TTC549 (cell line): Measurements from ENCODE around the gene WNT7B.

Source experiments
- FAIRE-seq: peaks from 2 replicates; lab custom pipeline; 2012; peaks lifted over from hg19 to GRCh38; lab: Jason Lieb, UNC

Gene WNT7B

DNA sequence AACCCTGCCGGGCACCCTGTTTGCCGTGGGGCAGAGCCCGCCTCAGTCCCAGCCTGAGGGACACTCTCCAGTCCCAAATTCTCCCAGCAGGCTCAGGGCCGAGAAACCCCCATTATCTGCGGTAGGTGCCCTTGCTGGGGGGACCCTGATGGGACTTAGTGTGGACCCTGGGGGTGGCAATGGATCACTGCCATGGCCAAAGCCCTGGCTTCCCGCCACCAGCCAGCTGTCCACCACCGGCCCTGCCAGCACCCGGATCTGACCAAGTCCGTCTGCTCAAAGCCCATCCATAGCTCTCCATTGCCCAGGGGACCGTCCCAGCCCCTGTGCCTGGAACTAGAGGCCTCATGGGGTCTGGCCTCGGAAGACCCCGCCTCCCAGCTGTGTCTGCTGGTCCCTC, 24.4 kb downstream of the WNT7B start:
- no peak for FAIRE-seq

DNA sequence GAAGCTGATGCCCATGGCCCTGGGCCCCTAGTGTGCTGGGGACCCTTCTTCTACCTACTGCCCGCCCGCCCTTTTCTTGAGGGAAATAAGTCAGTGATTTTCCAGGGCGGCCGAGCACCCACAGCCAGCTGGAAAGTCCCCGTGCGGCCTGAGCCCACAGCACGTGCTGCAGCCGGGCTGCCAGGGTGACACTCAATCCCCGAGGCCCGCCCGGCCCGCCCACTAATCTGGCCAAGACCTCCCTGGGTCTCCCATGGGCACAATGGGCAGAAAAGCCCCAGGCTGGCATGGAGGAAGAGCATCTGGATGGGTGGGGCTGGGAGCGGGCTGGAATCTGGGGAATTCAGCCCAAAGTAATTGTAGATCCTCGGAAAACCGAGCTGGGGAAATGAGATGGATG, 24.8 kb downstream of the WNT7B start:
- FAIRE-seq: no peak

DNA sequence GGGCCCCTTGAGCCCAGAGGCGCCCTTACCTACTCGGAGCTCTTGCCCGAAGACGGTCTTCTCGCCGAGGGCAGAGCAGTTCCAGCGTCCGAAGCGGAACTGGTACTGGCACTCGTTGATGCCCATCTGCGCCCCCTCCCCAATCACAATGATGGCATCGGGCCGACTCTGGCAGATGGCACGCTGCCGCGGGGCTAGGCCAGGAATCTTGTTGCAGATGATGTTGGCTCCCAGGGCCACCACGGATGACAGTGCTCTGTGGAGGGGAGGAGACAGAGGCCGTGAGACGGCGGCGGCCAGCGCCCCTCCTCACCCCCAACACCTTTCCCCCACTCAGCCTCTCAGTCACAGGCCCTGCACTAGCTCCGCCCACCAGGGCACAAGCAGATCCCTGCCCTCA, 27.1 kb downstream of the WNT7B start:
- FAIRE-seq: no peak

DNA sequence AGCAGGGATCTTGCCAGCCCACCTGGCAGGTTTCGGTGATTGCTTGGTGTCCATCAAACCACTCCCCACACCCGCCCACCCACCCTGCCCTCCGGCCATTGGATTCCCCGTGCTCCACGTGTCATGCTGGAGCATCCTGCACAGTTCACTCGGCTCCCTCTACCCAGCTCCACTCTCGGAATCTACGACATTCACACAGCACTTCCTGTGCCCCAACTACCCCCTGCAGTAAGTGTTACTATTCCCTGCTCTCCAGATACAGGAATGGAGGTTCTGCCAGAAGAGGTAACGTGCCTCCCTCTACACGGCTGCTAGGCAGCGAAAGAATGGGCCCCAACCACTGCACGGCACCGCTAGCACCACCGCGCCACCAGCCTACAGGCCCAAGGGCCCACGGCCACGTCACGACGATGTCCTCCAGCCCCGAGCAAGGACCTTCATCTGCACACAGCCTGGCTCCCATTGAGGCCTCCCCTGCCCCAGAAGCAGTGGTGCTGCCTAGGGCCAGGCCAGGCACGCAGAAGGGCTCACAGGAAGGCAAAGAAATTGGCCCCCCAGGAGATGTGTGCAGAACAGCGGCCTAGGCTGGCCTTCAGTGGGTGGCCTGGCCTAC, 27.6 kb downstream of the WNT7B start:
- FAIRE-seq: no peak

DNA sequence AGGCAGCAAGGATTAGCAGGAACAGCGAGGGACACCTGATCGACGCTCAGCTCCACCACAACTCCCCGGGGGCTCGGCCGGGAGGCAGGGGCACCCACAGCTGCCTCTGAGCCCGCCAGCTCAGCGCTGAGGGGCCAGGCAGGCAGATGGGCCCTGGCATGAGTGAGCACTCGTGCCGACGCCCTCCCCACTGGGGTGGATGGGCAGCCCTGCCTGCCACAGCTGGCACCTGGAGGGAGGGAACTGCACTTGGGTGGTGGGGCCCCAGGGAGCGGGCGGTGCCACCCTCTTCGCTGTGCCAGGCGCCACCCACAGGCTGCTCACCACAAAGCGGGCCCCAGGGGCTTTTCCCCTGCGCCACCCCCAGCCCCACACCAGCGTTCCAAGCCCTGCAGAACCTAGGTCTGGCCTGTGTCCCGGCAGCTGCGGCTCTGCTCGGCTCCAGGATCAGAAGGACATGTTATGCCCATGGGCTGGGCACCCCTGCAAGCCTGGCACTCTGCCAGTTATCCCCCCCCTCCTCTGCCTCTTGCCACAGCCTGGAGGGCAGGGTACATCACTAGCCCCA, 28.8 kb downstream of the WNT7B start:
- no peak for FAIRE-seq

DNA sequence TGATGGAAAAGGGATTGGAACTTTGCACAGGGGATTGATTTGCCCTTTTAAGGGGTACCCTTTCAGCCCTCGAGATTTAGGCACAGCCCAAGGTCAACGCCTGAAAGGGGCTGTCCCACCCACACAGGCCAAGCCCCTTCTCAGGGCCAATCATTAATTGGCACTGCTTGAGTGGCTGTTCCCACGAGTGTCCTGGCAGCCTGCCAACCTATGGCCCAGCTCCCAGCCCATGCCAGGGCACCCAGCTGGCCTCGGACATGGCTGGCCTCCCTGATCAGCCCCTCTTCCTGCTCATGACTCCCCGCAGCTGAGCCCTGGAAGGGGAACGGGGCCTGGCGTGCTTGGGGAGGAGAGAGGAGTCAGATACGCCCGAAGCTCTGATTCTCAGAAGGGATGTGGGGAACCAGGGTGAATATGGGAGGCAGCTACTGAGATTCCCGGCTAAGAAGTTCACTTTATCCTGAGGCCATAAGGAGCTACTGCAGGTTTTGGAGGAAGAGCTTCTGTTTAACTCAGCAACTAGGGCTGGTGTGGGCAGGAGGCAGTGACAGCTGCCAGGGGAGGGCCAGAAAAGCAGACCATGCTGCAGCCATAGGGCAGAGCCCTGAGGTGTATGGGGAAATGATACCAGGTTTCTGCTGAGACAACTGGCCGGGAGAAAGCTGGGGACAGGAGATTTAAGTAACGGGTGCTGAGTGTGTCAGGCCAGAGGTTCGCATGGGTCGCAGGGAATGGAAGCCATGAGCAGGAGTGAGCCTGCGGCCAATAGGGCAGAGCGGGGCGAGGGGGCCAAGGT, 30.0 kb downstream of the WNT7B start:
- FAIRE-seq: no peak

DNA sequence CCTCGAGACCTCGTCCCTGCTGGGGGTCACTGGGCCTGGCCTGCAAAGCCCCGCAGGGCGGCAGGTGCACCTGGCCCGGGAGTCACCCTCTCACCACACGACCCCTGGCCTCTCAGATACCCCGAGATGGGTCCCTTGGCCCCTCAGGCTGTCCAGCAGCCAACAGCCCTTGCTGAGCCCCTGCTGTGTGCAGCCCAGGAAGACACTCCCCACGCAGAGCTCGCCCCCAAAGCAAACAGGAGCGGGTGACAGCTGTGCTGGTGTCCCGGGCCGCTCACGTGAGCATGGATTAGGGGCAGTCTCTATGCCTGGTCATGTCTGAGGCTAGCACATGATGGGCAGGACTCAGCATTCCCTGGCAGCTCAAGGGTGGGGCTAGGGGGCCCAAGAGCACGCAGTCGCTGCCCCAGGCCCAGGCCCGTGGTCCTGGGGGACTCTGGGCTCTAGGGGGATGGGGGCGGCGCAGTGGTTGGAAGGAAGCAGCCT, 31.3 kb downstream of the WNT7B start:
- FAIRE-seq: no peak

DNA sequence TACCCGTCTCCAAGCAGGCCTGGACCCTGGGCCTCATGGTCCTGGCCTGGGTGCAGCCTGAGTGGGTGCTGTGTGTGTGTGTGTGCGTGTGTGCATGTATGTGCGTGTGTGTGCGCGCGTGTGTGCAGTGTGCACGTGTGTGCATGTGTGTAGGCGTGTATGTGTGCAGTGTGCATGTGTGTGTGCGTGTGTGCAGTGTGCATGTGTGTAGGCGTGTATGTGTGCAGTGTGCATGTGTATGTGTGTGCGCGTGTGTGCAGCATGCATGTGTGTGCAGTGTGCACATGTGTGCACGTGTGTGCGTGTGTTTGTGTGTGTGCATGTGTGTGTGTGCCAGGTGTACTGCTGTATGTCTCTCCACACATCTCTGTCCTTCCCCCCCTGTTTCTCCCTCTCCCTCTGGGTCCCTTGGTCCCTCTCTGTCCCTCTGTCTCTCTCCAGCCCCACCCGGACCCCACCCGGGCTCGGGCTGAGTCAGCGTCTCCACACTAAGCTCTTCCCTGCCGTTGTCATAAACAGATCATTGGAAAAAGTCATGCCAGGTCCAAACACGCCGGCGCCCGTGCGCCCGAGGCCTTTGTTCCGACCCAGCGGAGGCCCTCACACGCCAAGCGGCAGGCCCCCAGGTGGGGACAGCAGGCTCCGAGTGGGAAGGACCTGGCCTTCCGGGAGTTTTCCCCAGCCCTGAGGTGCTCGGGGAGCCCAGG, 34.0 kb downstream of the WNT7B start:
- no peak for FAIRE-seq

DNA sequence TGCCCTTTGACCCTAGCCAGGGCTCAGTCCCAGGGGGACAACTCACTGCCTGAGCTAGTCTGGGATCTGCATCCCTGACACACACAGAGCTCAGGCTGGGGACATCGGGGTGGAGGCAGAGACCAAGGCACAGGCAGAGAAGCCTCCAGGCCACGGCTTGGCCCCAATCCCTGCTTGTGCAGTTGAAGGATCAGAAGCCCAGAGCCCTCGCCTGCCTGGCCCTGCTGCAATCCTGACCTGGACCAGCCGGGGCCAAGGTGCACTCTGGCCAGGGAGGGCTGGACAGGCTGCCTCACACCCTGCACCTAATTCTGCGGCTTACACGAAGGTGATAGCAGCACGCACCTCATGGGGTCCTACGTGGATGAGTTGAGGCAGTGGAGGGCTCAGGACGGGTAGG, 34.6 kb downstream of the WNT7B start:
- FAIRE-seq: no peak

DNA sequence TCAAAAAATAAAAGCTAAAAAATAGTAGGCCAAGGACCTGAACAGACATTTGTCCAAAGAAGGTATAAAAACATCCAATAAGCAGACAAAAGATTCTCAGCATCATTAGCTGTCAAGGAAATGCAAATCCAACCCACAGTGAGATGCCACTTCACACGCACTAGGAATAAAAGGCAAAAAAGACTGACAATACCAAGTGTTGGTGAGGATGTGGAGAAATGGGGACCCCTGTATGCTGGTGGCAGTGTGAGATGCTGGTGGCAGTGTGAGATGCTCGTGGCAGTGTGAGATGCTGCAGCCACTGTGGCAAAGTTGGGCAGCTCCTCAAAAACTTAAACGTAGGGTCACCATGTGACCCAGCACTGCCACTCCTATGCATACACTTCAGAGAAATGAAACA, 38.0 kb downstream of the WNT7B start:
- no peak for FAIRE-seq

DNA sequence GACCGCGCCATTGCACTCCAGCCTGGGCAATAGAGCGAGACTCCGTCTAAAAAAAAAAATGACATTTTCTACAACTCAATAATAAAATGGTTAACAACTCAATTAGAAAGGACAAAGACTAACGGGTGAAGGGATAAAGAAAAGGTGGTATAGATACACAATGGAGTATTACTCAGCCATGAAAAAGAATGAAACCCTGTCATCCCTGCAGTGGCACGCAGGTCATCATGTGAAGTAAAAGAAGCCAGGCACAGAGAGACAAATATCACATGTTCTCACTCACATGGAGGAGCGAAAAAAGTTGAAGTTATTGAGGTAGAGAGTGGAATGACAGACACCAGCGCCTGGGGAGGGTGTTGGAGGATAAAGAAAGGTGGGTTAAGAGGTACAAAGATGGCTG, 39.0 kb downstream of the WNT7B start:
- FAIRE-seq: no peak

DNA sequence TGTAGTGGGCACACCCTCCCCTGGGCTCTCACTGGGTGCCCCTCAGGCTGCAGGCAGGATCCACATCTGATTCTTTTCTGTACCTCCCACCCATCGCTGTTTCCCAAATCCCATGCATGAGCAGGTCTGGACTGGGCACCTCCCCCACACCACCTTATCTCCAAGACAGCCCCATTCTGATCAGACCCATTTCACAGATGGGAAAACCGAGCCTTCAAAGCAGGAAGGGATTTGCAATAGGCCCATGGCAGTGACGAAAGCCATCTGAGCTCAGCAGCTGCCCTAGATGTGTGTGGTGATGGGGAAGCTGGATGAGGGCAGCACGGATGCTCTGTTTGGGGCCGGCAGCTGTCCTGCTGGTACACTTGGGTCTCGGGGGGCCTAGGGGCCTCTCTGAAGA, 41.4 kb downstream of the WNT7B start:
- no peak for FAIRE-seq

DNA sequence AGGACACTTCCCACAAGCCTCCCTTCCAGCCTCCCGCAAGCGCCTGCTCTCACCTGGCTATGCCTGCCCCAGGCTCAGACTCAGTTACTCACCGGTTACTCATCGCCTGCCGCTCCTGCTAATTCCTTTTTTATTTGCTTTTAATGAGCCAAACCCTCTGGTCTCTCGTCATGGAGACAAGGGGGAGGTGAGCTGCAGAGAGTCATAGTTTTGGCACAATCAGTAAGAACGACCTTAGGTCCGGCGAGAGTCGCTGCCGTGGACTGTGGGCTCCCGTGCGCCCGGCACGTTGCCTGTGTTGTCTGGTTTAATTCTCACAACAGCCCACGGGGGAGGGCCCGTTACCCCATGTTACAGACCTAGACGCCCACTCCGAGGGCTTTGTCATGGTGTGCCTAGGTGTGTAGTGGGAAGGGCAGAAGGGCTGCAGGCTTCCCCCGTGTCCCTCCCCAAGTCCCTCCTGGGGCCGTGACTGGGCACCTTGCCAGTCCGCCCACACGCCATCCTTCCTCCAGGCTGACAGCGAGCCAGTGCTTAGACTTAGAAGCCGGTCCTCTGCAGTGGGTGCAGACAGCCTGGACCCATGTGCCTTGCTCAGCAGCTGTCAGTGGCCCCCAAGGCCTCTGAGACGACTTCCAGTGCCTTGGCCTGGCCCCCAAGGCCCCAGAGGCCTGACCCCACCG, 42.2 kb downstream of the WNT7B start:
- no peak for FAIRE-seq

DNA sequence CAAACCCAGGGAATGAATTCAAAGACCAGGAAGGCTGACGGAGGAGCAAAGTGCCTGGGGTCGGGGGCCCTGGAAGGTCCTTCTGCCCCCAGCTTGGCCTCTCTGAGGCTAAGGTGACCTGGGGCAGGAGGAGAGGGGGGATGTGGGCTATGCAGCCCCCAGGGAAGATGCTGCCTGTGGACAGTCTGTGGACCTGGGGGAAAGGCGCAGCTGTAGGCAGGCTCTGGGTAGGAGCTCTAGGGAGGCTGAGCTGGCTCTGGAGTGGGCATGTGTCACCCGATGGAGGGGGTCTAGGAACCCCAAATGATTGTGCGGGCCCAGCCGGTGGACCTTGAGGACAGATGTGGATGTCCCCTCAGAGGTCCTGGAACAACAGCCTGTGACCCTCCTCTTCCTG, 42.8 kb downstream of the WNT7B start:
- FAIRE-seq: no peak

DNA sequence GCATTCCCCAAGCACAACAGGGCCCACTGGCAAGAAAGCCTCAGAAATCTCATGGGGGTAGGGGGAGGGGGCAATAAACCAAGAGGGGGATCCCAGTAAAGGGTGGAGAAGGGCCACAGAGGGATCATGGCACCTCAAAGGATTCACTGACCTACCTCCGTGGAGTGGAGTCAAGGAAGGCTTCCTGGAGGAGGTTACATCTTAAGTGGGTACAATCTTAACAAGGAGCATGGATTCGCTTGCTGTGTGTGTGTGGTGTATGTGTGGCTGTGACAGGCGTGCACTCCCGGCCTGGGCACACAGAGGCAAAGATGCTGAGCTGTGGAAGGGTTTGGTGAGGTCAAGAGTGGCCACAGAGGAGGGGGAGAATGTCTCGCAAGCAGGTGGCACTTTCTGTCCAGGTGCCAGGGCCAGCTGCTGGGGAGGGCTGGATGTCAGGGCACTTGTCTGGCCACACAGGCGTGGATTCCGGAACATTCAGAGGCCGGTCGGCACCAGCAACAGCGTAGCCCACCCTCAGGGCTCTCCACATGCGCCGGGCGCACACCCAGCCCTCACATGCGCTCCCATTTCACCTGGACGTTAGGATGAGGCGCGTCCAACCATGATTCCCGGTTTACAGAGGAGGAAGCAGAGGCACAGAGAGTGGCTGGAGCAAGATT, 43.3 kb downstream of the WNT7B start:
- FAIRE-seq: no peak

DNA sequence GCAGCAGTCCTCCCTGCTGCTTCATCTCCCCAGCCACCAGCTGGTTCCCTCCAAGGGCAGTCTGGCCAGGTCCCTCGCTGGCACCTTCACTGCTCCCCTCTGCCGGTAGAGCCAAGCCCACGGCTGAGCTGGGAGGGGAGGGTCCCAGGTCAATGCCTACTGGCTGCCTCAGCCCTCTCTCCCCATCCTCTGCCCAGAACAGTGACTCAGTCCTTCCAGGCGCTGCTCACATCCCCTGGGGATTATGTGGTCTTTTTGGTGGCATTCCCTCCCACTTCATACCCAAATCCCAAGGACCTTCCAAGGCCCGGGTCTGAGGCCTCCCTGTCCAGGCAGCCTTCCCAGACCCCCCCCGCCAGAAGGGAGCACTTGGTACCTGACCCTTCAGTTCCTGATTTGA, 44.9 kb downstream of the WNT7B start:
- FAIRE-seq: no peak

DNA sequence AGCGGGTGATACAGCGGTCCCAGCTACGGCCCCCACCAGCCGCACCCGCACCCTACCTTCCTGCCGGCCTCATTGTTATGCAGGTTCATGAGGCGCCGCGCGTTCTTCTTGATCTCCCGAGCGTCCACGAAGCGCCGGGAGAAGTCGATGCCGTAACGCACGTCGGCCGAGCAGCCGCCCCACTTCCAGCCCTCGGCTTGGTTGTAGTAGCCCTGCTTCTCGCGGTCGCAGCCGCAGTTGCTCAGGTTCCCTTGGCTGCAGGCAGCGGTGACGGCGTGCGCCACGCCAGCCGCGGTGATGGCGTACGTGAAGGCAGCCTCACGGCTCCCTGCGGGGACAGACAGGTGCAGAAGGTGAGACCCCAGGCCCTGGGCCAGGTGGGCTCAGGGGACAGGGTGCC, 45.9 kb downstream of the WNT7B start:
- FAIRE-seq: no peak

DNA sequence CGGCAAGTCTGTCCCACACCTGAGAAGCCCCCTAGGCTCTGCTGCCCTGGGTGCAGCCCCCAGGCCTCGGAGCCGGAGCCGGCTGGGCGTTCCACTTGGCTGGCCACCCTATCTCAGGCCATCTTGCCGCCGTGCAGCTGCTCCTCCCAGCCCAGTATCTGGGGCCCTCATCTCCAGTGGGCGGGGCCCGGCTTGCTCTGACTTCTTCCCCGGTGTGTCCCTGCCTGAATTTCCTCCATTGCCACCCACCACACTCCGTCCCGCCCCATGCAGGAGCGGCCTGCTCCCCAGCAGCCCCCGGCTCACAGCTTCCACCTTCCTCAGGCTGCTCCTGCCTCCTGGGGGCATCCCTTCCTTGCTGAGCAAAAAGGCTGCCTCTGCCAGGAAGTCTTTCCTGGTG, 46.6 kb downstream of the WNT7B start:
- no peak for FAIRE-seq

DNA sequence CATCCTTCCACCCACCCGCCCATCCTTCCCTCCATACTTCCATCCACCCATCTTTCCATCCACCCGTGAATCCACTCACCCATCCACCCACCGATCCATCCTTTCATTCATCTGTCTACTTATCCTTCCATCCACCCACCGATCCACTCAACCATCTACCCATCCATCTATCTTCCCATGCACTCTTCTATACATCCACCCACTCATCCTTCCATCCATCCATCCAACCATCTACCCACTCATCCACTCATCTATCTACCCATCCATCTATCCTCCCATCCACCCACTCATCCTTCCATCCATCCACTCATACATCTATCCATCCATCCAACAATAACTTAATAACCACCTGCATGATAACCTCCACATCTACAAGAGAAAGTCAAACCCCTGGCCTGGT, 47.3 kb downstream of the WNT7B start:
- FAIRE-seq: no peak

DNA sequence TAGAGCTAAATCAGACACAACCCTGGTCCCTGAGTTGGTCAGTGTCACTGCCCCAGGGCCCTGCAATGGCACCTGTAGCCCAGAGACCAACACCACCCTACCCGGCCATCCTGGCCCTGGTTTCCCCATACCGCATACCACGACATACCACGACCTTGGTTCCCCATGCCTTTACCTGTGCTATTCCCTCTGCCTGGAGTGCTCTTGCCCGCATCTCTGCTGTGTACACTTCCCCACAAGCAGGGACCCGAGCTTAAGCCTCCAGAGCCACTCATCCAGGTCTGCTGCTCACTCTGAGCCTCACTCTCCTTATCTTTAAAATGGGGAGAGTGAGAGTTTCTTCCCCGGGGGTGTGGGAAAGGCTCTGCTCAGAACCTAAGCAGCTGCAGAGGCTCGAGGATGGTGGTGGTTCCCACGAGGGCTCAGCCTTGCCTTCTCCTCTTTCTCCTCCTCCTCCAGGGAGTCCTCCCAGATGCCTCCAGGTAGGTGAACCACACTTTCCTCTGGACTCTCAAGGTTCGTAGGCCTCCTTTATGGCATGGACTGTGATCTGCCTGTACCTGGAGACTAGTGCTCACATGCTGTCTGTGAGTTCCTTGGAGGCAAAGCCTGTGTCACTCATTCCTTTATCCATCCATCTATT, 48.1 kb downstream of the WNT7B start:
- FAIRE-seq: no peak

DNA sequence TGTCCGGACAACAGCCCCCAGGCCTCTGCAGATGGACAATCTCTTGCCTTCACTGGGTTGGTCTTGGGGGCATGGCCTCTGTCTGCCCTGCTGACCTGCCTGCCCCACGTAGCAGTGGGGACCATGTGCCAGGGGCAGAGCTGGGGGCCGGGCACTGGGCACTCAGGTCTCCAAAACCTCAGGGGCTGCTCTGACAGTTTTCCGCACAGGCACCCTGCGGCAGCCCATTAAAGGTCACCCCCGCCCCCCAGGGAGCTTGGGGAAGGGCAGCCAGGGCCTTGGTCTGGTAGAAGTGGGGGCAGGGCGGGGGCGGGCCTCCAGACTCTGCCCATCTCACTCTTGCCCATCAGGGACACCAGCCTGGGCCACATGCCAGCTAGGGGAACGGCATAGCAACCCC, 49.9 kb downstream of the WNT7B start:
- no peak for FAIRE-seq

DNA sequence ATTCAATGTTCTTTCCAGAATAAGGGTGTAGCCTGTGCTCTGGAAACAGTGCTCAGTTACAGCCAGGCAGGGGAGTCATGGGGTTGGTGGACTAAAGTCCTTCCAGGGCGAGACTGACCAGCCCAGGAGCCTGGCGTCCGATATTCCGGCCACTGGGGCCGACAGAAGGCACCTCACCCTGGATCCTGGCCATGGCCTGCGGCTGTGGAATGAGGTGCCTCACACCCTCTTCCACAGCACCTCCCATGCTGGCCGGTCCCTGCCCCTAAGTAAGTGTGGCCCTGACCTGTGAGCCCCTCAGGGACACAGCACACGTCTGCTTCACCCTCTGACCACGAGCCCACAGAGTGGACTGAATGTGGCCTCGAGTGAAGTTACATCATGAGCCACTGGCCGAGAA, 50.5 kb downstream of the WNT7B start:
- FAIRE-seq: no peak
